SK-N-SH (cell line): ENCODE data around the gene FAM110A. TPM values are rescaled to one million over a fixed set of nuclear protein-coding genes. Genes with fewer than 3 reads are reported as not detected.

Source experiments
- CTCF ChIA-PET: fragments of 300-600, 350-600 bp; formaldehyde crosslinking; extraction: SDS; loops from one replicate; lab custom pipeline; 2021; lab: Yijun Ruan, JAX
- POLR2A ChIA-PET: fragments of 350-600 bp; sonication (Branson Sonifier 250); formaldehyde crosslinking; extraction: SDS; loops from one replicate; lab custom pipeline; 2020; ENCODE audit warnings: antibody characterized with exemption, inconsistent platforms; lab: Yijun Ruan, JAX
- DNase-seq: peaks from one replicate; pipeline ENCODE4 v3.0.0; 2012
- H2AFZ ChIP-seq: fragments of 200-600 bp; sonication (generic); 2 replicates; pipeline ENCODE4 v1.8.1; 2016; ENCODE audit warnings: antibody characterized with exemption, mild to moderate bottlenecking, low read depth
- H3F3A ChIP-seq: fragments of 200-600 bp; sonication (generic); replicated peaks from 2 replicates; pipeline ENCODE3; 2016; ENCODE audit warnings: antibody characterized with exemption, mild to moderate bottlenecking; ENCODE audit not compliant: insufficient read depth
- H3K27ac ChIP-seq, 2 experiments: fragments of 200-500 bp in 1 of 2; fragments of 200-600 bp in 1 of 2; sonication (Bioruptor generic) in 1 of 2; sonication (generic), shearing (Covaris generic) in 1 of 2; 2 replicates each; pipeline versions ENCODE4 v1.5.1 to v1.6.1; 2014 to 2016; ENCODE audit warnings: low read depth in 2 of 2, inconsistent platforms in 1 of 2, low read length in 1 of 2, mild to moderate bottlenecking in 1 of 2, mixed read lengths in 1 of 2
- H3K27me3 ChIP-seq: fragments of 200-600 bp; sonication (generic), shearing (Covaris generic); 2 replicates; pipeline ENCODE4 v1.6.1; 2016; ENCODE audit warnings: mixed run types; ENCODE audit not compliant: insufficient read depth
- H3K36me3 ChIP-seq, 2 experiments: fragments of 200-500 bp in 1 of 2; fragments of 200-600 bp in 1 of 2; sonication (Bioruptor generic) in 1 of 2; sonication (generic) in 1 of 2; replicated peaks in 1 of 2; 2 replicates each; pipeline versions ENCODE3 to v1.5.1; 2014 to 2016; ENCODE audit warnings: low read length in 1 of 2, mild to moderate bottlenecking in 1 of 2; ENCODE audit not compliant: insufficient read depth in 2 of 2, control insufficient read depth in 1 of 2
- H3K4me1 ChIP-seq, 2 experiments: fragments of 200-500 bp in 1 of 2; fragments of 200-600 bp in 1 of 2; sonication (Bioruptor generic) in 1 of 2; sonication (generic), shearing (Covaris generic) in 1 of 2; 2 replicates each; pipeline versions ENCODE4 v1.5.1 to v1.6.1; 2014 to 2016; ENCODE audit warnings: low read depth in 1 of 2, low read length in 1 of 2, mixed run types in 1 of 2; ENCODE audit not compliant: insufficient read depth in 2 of 2, control insufficient read depth in 1 of 2
- H3K4me2 ChIP-seq: fragments of 200-600 bp; sonication (generic), shearing (Covaris generic); 2 replicates; pipeline ENCODE4 v1.6.1; 2017; ENCODE audit warnings: mixed run types
- H3K4me3 ChIP-seq, 2 experiments: fragments of 200-500 bp in 1 of 2; fragments of 200-600 bp in 1 of 2; sonication (Bioruptor generic) in 1 of 2; sonication (generic), shearing (Covaris generic) in 1 of 2; 2 replicates each; pipeline versions ENCODE4 v1.5.1 to v1.8.1; 2014 to 2016; ENCODE audit warnings: low read depth in 2 of 2, inconsistent platforms in 1 of 2, low read length in 1 of 2, mild to moderate bottlenecking in 1 of 2, mixed read lengths in 1 of 2, moderate library complexity in 1 of 2
- H3K79me2 ChIP-seq: fragments of 200-600 bp; sonication (generic); 2 replicates; pipeline ENCODE4 v1.8.1; 2017; ENCODE audit warnings: mild to moderate bottlenecking; ENCODE audit not compliant: insufficient read depth
- H3K9ac ChIP-seq: fragments of 200-600 bp; sonication (generic); 2 replicates; pipeline ENCODE4 v1.6.1; 2017; ENCODE audit warnings: mixed run types
- H3K9me2 ChIP-seq: fragments of 200-600 bp; sonication (generic); 2 replicates; pipeline ENCODE4 v1.6.1; 2017; ENCODE audit warnings: mixed run types
- H3K9me3 ChIP-seq: fragments of 200-600 bp; sonication (generic); 2 replicates; pipeline ENCODE4 v1.6.1; 2017; ENCODE audit warnings: mixed run types, mild to moderate bottlenecking, moderate library complexity
- H4K20me1 ChIP-seq: fragments of 200-600 bp; sonication (generic); 2 replicates; pipeline ENCODE4 v1.6.1; 2017; ENCODE audit warnings: mild to moderate bottlenecking, mixed run types; ENCODE audit not compliant: insufficient read depth
- CTCF ChIP-seq: fragments of 200-600 bp; sonication (generic); IDR thresholded peaks from 2 replicates; pipeline ENCODE4 v1.6.1; 2017; ENCODE audit warnings: antibody characterized with exemption, mild to moderate bottlenecking, moderate library complexity
- ELF1 ChIP-seq: IDR thresholded peaks from 2 replicates; pipeline ENCODE4 v1.4.0; 2012
- EZH2phosphoT487 ChIP-seq: fragments of 200-600 bp; sonication (generic); IDR thresholded peaks from 2 replicates; pipeline ENCODE4 v1.6.1; 2017; ENCODE audit warnings: low read depth, mixed run types, mild to moderate bottlenecking, antibody characterized with exemption, moderate library complexity, borderline replicate concordance
- FOSL2 ChIP-seq: IDR thresholded peaks from 2 replicates; pipeline ENCODE4 v1.4.0; 2012; ENCODE audit warnings: low read depth, mild to moderate bottlenecking, moderate library complexity, borderline replicate concordance
- FOXJ3 ChIP-seq: sonication (generic); formaldehyde crosslinking; IDR thresholded peaks from 2 replicates; pipeline ENCODE4 v1.5.1; 2020; ENCODE audit warnings: mild to moderate bottlenecking, missing genetic modification reagents
- FOXM1 ChIP-seq: IDR thresholded peaks from 2 replicates; pipeline ENCODE4 v1.4.0; 2012; ENCODE audit warnings: low read depth, mild to moderate bottlenecking
- GABPA ChIP-seq: IDR thresholded peaks from 2 replicates; pipeline ENCODE4 v1.4.0; 2012; ENCODE audit warnings: low read depth, mild to moderate bottlenecking
- GATA2 ChIP-seq: sonication (generic); formaldehyde crosslinking; IDR thresholded peaks from 2 replicates; pipeline ENCODE4 v1.5.0; 2020; ENCODE audit warnings: mild to moderate bottlenecking, missing genetic modification reagents
- MEF2A ChIP-seq: IDR thresholded peaks from 2 replicates; pipeline ENCODE4 v1.4.0; 2012; ENCODE audit warnings: low read depth, borderline replicate concordance
- MXI1 ChIP-seq: IDR thresholded peaks from 2 replicates; pipeline ENCODE4 v1.6.1; 2012; ENCODE audit warnings: mild to moderate bottlenecking, low read depth, low read length, improper control_type of control experiment
- NFIC ChIP-seq: IDR thresholded peaks from 2 replicates; pipeline ENCODE4 v1.4.0; 2012; ENCODE audit warnings: borderline replicate concordance
- NRF1 ChIP-seq: IDR thresholded peaks from 2 replicates; pipeline ENCODE4 v1.6.1; 2012; ENCODE audit warnings: low read depth, mild to moderate bottlenecking, low read length
- RAD21 ChIP-seq: IDR thresholded peaks from 2 replicates; pipeline ENCODE4 v1.6.1; 2012; ENCODE audit warnings: mild to moderate bottlenecking, low read length
- REST ChIP-seq: IDR thresholded peaks from 2 replicates; pipeline ENCODE4 v1.6.1; 2012; ENCODE audit warnings: mild to moderate bottlenecking, low read depth, low read length, moderate library complexity
- RXRA ChIP-seq: IDR thresholded peaks from 2 replicates; pipeline ENCODE4 v1.4.0; 2012; ENCODE audit warnings: low read depth, mild to moderate bottlenecking, borderline replicate concordance
- SIN3A ChIP-seq: IDR thresholded peaks from 2 replicates; pipeline ENCODE4 v1.6.1; 2012; ENCODE audit warnings: low read depth, mild to moderate bottlenecking, low read length, moderate library complexity, borderline replicate concordance
- YY1 ChIP-seq: IDR thresholded peaks from 2 replicates; pipeline ENCODE4 v1.4.0; 2012; ENCODE audit warnings: low read depth, mild to moderate bottlenecking
- WGBS: methylation state at CpG from one replicate; pipeline ENCODE4 v1.1.6; 2017; ENCODE audit warnings: low lambda C conversion rate; 5-methylcytosine and 5-hydroxymethylcytosine counted together
- polyA plus RNA-seq, 3 experiments: library from polyadenylated mRNA; depleted of rRNA; stranded (reverse); fragments of >200 nt; gene quantifications; 2 replicates each; pipeline ENCODE4 v1.2.3, GENCODE V29; 2012
- TF ChIP-seq, protein P1 (sequence below): fragments of 150-350 bp; IDR thresholded peaks from 2 replicates; pipeline ENCODE4 v1.6.1; 2016; ENCODE audit warnings: mild to moderate bottlenecking, low read depth, low read length
- TF ChIP-seq, protein P2 (sequence below): fragments of 150-350 bp; IDR thresholded peaks from 2 replicates; pipeline ENCODE4 v1.6.1; 2017; ENCODE audit warnings: antibody characterized with exemption, low read length, low read depth, borderline replicate concordance
- TF ChIP-seq, protein P3 (sequence below): IDR thresholded peaks from 2 replicates; pipeline ENCODE4 v1.4.0; 2012; ENCODE audit warnings: low read depth
- TF ChIP-seq, protein P4 (sequence below): IDR thresholded peaks from 2 replicates; pipeline ENCODE4 v1.4.0; 2012; ENCODE audit warnings: low read depth, borderline replicate concordance

FAM110A gene
- polyA plus RNA-seq, 1 of the 3 experiments (the other 2 are of a cell fraction), result 3.8 TPM

GRCh38 chr20:871436-871835, 37.9 kb downstream of the FAM110A start:
- no peak overlapping the region for H2AFZ ChIP-seq
- no peak overlapping the region for H3K27ac ChIP-seq
- H3F3A ChIP-seq, result no peaks in the 10 kb centered on the region
- H3K9ac ChIP-seq, result no peak overlapping the region
- ChIA-PET CTCF (interaction anchor here (1.3 to 1.5 kb wide), 2 partner anchors 19 to 84 kb away, joined by 3 to 4 read pairs; no protein-coding TSS in a partner anchor), POLR2A (interaction anchor here (0.6 kb wide), 1 partner anchor 38 kb away, joined by 3 read pairs; no protein-coding TSS in a partner anchor)
- H3K4me3 ChIP-seq, result no peak overlapping the region
- no peak overlapping the region for H3K4me2 ChIP-seq
- H3K9me3 ChIP-seq, result no peaks in the 10 kb centered on the region
- no peaks in the 10 kb centered on the region for H4K20me1 ChIP-seq
- no peak for DNase-seq
- H3K9me2 ChIP-seq, result no peaks in the 10 kb centered on the region
- no peaks in the 10 kb centered on the region for H3K27me3 ChIP-seq
- H3K79me2 ChIP-seq, result no peaks in the 10 kb centered on the region
- H3K36me3 ChIP-seq, result no peaks in the 10 kb centered on the region
- H3K4me1 ChIP-seq, result no peaks in the 10 kb centered on the region
- no peak for TF ChIP-seq SIN3A
- TF ChIP-seq FOSL2, result no peak
- TF ChIP-seq NFIC, result no peak
- TF ChIP-seq RAD21, result no peak
- TF ChIP-seq FOXJ3 (CRISPR knock-in tag), result no peak
- TF ChIP-seq GATA2 (CRISPR knock-in tag), result no peak
- no peak for TF ChIP-seq YY1
- TF ChIP-seq NRF1, result no peak
- no peak for TF ChIP-seq RXRA
- TF ChIP-seq, protein P1, sequence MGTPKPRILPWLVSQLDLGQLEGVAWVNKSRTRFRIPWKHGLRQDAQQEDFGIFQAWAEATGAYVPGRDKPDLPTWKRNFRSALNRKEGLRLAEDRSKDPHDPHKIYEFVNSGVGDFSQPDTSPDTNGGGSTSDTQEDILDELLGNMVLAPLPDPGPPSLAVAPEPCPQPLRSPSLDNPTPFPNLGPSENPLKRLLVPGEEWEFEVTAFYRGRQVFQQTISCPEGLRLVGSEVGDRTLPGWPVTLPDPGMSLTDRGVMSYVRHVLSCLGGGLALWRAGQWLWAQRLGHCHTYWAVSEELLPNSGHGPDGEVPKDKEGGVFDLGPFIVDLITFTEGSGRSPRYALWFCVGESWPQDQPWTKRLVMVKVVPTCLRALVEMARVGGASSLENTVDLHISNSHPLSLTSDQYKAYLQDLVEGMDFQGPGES, result no peak
- TF ChIP-seq, protein P2, sequence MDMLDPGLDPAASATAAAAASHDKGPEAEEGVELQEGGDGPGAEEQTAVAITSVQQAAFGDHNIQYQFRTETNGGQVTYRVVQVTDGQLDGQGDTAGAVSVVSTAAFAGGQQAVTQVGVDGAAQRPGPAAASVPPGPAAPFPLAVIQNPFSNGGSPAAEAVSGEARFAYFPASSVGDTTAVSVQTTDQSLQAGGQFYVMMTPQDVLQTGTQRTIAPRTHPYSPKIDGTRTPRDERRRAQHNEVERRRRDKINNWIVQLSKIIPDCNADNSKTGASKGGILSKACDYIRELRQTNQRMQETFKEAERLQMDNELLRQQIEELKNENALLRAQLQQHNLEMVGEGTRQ, result no peak
- no peak for TF ChIP-seq REST

DNA sequence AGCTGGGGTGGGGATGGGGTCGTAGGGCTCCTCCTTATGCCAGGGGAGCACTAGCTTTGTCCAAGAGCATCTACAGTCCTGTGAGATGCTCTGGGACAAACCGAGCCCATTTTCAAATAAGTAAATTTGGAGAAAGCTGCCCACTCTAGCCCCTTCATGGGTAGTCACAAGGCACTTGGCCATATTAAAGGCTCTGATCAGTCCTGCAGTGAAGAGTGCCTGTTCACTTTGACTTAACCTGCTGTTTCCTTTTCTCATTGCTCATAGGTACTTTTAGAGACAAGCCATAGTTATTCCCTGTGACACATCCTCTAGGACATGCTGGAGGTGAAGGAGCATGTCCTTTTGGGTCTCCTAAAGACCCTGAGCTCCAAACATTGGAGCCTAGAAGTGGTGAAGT, 38.4 kb downstream of the FAM110A start:
- no peaks in the 10 kb centered on the region for H3K27me3 ChIP-seq
- no peak overlapping the region for H2AFZ ChIP-seq
- no peaks in the 10 kb centered on the region for H3K4me1 ChIP-seq
- DNase-seq, result no peak
- H3K36me3 ChIP-seq, result no peaks in the 10 kb centered on the region
- H3K27ac ChIP-seq, result no peak overlapping the region
- 0% methylated on average over 2 of the region's 2 CpGs for WGBS
- H3K4me3 ChIP-seq, result no peak overlapping the region
- no peaks in the 10 kb centered on the region for H4K20me1 ChIP-seq
- no peaks in the 10 kb centered on the region for H3K9me3 ChIP-seq
- CTCF ChIA-PET, result interaction anchor here (1.1 to 1.5 kb wide), 3 partner anchors 18 to 84 kb away, joined by 3 to 4 read pairs (median 4); no protein-coding TSS in a partner anchor
- no peaks in the 10 kb centered on the region for H3F3A ChIP-seq
- POLR2A ChIA-PET, result no interaction called here
- no peak overlapping the region for H3K4me2 ChIP-seq
- H3K79me2 ChIP-seq, result no peaks in the 10 kb centered on the region
- no peaks in the 10 kb centered on the region for H3K9me2 ChIP-seq
- no peak overlapping the region for H3K9ac ChIP-seq
- TF ChIP-seq MXI1 (no peak), GABPA (no peak), CTCF (no peak), FOXM1 (no peak), ELF1 (no peak), MEF2A (no peak), RAD21 (no peak), EZH2phosphoT487 (no peak), FOSL2 (no peak)
- TF ChIP-seq, protein P3, sequence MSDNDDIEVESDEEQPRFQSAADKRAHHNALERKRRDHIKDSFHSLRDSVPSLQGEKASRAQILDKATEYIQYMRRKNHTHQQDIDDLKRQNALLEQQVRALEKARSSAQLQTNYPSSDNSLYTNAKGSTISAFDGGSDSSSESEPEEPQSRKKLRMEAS, result no peak
- TF ChIP-seq, protein P4, sequence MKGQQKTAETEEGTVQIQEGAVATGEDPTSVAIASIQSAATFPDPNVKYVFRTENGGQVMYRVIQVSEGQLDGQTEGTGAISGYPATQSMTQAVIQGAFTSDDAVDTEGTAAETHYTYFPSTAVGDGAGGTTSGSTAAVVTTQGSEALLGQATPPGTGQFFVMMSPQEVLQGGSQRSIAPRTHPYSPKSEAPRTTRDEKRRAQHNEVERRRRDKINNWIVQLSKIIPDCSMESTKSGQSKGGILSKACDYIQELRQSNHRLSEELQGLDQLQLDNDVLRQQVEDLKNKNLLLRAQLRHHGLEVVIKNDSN, result no peak
